GM18517 (cell line): ENCODE measurements around the gene VKORC1.
A peak's percentile ranks its signal among the peaks of the same experiment; 100 is the strongest.

Experiments used
- ATAC-seq: cut with Tn5 transposase; IDR thresholded peaks from one replicate; pipeline ENCODE4 v1.9.1; 2021; ENCODE audit warnings: mild to moderate bottlenecking, moderate library complexity; ENCODE audit not compliant: unreplicated experiment

The VKORC1 gene

DNA sequence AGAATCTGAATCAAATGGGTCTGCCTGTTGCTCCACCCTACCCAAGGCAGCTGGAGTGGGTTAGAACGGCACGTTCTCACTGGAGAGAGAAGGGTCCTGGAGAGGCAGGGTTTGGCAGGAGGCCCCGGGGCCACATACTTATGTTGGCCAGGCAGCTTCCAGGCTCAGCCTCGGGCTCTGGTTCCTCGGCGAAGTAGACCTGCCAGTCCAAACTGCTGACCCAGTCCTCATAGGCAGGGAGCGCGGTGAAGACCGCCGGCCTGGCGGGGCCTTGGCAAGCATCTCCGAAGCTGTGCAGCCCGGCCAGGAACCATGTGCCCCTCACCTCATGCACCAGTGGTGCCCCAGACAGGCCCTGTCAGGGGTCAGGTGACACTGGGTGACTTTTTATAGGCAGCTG, 10.6 kb downstream of the VKORC1 start:
- no peak for ATAC-seq

DNA sequence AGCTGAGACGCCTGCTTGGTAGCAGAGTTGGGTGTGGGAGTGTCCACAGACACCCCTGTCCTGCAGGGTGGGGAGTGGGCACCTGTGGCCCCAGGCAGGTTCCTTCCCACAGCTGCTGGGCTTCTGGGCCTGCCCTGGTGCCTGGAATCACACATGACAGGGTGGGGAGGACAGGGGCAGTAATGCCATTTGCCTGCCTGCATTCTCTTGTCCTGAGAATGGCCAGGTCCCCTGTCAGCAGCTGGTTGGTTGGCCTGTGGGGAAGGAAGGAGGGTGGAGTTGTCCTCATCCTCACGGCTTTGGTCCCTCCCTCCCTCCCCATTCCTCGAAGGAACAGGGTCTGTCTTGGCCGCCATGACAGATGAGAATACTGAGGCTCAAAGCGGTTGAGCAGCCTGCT, 11.0 kb downstream of the VKORC1 start:
- no peak for ATAC-seq

DNA sequence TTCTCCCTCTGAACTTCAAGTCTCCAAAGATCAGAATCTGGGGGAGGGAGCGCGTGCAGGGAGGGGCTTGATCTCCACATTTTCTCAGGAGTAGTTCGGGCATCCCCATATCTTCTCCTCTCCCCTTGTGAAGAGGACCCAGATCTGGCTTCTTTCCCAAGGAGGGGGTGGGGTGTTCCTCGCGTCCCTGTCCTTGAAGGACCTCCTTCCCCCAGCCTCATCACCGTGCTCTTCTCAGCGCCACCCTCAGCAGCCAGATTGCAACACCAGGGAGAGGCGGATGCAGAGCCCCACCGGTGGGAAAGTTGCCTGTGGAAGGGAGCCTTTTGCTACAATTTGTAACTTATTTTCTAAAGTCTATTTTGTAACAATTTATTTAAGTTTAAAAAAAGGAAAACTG, 11.5 kb downstream of the VKORC1 start:
- ATAC-seq, result no peak

DNA sequence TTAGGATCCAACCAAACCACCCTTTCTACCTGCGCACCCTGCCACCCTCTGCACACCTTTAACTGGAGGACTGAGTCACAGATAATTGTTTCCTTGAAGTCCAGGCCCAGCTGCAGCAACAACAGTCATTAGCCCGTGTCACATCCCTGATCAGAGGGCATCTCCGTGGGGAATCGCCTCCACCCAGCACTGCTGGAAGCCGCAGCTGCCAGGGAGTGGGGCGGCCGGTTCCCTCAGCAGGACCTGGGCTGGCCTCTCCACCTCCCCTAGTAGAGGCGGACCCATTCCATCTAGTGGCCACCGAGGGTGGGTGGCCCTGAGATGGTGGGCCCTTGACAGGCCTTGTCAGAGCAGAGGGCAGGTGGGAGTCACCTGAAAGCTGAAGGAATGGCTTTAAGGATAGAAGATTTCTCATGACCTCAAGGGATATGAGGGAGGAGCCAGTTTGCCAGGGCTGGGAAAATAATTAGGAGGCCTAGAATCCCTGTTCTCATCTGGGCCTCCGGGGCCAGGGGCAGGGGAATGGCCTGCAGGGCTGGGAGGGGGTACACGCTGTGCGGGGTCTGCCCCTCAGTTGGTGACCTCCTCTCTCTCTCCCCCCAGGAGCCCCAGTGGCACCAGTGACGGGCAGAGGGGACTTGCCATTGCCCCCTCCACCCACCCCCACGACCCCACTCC, 12.1 kb downstream of the VKORC1 start:
- no peak for ATAC-seq

DNA sequence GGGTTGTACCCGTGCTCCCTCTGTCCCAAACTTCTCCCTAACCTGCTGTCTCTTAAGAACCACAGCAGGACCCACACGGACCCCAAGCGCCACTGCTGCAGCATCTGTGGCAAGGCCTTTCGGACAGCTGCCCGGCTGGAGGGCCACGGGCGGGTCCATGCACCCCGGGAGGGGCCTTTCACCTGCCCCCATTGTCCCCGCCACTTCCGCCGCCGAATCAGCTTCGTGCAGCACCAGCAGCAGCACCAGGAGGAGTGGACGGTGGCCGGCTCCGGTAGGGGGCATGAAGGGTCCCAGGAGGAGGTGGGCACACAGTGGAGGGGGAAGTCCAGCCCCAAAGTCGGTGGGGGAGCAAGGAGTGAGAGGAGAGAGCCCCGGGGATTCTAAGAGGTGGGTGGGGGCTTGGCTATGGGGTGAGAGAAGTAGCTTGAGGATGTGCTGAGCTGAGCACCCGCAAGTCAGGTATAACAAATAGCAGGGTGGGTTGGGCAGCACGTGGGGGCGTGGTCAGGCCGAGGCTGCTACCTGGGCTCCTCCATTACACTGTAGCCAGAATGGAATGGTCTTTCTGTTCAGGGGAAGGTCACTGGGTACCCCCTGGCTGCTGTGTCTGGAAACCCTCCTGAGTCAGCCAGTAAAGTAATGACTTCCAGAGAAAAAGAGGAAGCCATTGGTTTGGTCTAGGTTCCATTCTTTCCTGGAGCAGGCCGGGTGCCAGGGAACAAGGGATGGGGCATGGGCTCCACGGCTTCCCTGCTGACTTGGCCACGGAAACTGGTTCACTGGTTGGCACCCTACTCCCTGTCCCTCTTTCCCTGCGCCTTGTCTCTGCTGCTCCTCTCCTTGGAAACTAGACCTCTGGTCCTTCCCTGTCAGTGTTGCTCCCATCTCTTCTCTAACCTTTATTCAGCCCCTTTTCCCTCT, 12.9 kb downstream of the VKORC1 start:
- ATAC-seq, result no peak

DNA sequence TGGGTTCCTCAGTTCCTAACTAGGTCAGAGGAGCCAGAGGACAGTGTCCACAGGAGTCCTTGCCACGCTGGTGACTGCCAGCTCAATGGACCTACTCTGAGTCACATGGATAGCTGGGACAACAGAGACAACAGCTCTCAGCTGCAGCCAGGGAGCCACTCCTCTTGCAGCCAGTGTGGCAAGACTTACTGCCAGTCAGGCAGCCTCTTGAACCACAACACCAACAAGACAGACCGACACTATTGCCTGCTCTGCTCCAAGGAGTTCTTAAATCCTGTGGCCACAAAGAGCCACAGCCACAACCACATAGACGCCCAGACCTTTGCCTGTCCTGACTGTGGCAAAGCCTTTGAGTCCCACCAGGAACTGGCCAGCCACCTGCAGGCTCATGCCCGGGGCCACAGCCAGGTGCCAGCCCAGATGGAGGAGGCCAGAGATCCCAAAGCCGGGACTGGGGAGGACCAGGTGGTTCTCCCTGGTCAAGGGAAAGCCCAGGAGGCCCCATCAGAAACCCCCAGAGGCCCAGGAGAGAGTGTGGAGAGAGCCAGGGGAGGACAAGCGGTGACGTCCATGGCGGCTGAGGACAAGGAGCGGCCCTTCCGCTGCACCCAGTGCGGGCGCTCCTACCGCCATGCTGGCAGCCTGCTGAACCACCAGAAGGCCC, 13.7 kb downstream of the VKORC1 start:
- no peak for ATAC-seq

DNA sequence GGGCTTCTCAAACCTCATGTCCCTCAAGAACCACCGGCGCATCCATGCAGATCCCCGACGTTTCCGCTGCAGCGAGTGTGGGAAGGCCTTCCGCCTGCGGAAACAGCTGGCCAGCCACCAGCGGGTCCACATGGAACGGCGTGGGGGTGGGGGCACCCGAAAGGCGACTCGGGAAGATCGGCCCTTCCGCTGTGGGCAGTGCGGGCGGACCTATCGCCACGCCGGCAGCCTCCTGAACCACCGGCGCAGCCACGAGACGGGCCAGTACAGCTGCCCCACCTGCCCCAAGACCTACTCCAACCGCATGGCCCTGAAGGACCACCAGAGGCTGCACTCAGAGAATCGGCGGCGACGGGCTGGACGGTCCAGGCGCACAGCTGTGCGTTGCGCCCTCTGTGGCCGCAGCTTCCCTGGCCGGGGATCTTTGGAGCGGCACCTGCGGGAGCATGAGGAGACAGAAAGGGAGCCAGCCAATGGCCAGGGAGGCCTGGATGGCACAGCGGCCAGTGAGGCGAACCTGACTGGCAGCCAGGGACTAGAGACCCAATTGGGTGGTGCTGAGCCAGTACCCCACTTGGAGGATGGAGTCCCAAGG, 14.5 kb downstream of the VKORC1 start:
- ATAC-seq, result no peak

DNA sequence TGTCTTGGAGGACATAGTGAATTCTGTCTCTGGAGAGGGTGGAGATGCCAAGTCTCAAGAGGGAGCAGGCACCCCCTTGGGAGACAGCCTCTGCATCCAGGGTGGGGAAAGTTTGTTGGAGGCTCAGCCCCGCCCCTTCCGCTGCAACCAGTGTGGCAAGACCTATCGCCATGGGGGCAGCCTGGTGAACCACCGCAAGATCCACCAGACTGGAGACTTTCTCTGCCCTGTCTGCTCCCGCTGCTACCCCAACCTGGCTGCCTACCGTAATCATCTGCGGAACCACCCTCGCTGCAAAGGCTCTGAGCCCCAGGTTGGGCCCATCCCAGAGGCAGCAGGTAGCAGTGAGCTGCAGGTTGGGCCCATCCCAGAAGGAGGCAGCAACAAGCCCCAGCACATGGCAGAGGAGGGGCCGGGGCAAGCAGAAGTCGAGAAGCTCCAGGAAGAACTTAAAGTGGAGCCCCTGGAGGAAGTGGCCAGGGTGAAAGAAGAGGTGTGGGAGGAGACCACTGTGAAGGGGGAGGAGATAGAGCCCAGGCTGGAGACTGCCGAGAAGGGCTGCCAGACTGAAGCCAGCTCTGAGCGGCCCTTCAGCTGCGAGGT, 15.2 kb downstream of the VKORC1 start:
- no peak for ATAC-seq

DNA sequence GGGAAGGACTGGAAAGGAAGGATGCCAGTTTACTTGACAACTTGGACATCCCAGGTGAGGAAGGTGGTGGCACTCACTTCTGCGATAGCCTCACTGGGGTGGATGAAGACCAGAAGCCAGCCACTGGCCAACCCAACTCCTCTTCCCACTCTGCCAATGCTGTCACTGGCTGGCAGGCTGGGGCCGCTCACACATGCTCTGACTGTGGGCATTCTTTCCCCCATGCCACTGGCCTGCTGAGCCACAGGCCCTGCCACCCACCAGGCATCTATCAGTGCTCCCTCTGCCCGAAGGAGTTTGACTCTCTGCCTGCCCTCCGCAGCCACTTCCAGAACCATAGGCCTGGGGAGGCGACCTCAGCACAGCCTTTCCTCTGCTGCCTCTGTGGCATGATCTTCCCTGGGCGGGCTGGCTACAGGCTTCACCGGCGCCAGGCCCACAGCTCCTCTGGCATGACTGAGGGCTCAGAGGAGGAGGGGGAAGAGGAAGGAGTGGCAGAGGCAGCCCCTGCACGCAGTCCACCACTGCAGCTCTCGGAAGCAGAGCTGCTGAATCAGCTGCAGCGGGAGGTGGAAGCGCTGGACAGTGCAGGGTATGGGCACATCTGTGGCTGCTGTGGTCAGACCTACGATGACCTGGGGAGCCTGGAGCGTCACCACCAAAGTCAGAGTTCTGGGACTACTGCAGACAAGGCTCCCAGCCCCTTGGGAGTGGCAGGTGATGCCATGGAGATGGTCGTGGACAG, 15.8 kb downstream of the VKORC1 start:
- ATAC-seq, result no peak

DNA sequence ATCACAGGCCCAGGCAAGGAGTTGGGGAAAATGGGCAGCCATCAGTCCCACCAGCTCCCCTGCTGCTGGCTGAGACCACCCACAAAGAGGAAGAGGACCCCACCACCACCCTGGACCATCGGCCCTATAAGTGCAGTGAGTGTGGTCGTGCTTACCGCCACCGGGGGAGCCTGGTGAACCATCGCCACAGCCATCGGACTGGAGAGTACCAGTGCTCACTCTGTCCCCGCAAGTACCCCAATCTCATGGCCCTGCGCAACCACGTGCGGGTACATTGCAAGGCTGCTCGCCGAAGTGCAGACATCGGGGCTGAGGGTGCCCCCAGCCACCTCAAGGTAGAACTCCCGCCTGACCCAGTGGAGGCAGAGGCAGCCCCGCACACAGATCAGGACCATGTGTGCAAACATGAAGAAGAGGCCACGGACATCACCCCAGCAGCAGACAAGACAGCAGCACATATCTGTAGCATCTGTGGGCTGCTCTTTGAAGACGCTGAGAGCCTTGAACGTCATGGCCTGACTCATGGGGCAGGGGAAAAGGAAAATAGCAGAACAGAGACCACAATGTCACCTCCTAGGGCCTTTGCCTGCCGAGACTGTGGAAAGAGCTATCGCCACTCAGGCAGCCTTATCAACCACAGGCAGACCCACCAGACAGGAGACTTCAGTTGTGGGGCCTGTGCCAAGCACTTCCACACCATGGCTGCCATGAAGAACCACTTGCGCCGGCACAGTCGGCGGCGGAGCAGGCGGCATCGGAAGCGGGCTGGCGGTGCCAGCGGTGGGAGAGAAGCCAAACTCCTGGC, 16.8 kb downstream of the VKORC1 start:
- ATAC-seq, result no peak

DNA sequence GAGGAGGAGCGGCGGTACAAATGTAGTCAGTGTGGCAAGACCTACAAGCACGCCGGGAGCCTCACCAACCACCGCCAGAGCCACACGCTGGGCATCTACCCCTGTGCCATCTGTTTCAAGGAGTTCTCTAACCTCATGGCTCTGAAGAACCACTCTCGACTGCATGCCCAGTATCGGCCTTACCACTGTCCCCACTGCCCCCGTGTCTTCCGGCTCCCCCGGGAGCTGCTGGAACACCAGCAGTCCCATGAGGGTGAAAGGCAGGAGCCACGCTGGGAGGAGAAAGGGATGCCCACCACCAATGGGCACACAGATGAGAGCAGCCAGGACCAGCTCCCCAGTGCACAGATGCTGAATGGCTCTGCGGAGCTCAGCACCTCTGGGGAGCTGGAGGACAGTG, 17.6 kb downstream of the VKORC1 start:
- ATAC-seq, result no peak

DNA sequence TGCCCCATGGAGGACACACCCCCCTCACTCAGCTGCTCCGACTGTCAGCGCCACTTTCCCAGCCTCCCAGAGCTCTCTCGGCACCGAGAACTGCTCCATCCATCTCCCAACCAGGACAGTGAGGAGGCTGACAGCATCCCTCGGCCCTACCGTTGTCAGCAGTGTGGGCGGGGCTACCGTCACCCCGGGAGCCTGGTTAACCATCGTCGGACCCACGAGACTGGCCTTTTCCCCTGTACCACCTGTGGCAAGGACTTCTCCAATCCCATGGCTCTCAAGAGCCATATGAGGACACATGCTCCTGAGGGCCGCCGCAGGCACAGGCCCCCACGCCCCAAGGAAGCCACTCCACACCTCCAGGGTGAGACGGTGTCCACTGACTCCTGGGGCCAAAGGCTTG, 18.3 kb downstream of the VKORC1 start:
- ATAC-seq, result no peak

DNA sequence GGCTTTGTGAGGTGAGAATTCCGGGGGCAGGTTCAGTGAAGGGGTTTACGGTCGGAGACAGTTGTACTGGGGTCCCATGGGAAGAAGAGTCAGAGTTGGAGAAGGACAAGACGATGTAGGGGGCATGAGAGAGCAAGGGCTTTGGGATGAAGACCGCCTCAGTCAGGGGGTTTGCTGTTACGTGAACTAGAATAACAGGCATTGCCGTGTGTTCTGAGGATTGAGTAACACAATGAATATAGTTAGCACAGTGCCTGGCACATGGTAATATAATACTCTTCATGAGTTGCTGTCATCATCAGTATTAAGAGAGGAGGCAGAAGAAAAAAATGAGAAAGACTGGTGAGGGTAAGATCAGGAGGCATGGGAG, 19.8 kb downstream of the VKORC1 start:
- no peak for ATAC-seq

DNA sequence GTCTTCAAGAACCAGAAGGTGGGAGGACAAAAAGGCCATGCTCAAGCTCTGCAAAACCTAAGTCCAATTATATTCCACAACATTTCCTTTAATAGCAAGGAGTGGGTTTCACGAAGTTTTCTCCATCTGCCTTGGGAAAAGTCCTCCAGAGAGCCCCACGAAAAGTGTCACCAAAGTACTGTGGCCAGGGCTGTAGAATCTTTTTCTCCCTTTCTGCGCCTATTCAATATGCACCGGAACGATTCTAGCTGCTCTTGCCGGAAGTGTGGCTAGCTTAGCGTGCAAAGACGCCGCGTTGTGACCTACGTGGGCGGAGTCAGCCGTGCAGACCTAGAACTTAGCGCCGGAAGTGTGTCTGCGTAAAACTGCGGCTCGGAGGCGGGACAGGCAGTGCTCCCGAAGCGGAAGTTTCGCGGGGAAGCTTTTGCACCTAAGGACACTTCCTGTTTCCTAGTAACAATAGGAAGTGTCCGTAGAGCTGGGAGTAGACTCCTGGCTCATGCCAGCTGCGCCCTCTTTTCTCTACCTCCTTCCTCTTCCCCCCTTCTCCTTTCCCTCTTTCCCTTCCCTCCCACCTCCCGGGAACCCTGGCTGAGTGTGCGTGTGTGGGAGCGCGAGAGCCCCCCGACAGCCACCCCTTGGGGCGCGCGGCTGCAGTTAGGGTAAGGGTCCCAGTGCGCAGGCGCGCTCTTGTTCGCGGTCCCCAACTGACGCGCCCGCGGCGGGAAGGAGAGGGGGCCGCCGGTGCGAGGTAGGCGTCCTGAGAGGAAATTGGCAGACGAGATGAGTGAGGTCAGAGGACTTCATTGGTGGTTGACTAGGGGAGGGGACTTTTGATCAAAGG, 20.4 kb downstream of the VKORC1 start, which contains the start of the genes ZNF646 and ZNF668:
ZNF646 (plus strand) TSS at position 453 of the 844 bp plus-strand sequence. CDS start 1,903 bp downstream, outside the sequence.
ZNF668 (minus strand) TSS at position 271 of the 844 bp plus-strand sequence. CDS start 9,781 bp downstream, outside the sequence.
- peak; percentile 72 for ATAC-seq

DNA sequence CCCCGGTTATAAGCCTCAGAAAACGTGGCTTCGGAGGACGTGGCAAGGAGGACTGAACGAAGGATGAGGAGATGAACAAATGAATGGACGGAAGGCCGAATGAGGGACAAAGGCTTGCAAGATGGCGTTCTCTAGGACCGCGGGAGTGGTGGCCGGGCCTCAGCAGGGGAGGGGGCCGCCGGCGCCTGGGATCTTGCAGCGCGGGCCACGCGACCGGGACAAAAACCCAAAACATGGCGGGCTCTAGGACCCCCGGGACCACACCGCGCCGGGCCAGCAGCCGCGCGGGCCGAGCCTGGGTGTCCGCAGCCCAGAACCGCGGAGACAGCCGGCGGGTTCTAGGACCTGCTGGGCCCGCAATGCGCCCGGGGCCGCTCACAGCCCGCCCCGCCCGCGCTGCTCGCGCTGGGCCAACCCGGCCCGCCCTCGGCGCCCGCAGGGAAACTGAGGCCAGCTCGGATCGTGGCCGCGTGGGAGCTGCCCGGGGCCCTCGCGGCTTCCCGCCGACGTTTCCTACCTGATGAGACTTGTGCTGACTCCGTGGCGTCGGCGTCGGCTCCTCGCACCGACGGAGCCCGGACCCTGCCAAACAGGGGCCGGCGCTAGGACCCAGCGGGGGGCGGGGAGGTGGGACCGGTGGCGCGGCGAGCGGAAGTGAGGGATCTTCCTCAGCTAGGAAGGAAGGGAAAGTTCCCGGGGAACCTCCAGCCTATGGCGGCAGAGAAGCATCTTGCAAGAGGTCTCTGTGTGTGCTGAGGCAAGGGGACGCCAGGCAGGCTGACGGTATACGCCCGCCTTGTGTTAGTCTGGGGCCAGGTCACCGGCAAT, 21.2 kb downstream of the VKORC1 start:
- ATAC-seq, result peak; percentile 57

DNA sequence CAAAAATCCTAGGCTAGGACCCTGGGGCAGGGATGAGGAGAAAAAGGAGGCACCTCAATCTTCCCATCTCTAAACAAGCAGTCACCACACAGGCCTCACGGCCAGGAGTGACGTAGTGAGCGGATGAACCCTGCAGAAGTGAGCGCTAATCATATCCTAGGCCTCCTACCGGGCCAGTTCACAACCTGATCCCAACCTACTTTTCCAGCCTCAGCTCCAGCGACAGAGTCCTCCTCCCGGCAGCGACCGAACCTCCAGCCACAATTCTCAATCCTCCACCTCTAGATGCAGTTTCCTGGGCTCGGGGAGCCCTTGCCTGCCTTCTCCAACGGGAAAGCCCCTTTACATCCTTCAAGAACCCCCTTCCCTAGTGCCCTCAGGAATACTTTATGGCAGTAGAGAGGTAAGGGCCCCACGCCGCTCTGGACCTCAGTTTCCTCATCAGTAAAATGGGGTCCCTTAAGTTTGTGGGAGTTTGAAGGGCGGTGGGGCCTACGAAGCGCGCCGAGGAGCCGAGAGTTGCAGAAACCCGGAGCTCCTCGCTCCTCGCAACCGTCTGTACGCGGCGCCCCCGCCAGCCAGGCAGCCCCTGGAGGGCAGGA, 22.0 kb downstream of the VKORC1 start:
- no peak for ATAC-seq

DNA sequence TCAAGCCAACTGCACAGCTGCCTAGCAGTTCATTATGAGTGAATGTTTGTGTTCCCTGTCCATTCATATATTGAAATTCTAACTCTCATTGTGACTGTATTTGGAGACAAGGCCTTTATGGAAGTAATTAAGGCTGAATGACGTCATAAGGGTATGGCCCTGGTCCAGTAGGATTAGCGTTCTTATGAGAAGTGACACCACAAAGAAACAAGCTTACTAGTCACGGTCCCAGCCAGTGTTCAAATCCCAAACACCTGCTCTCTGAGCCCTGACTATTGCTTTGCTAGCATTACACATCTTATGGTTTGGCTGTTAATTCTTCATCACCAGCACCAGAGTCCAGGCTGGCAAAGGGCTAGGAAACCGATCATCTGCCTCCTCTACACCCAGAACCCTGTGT, 22.7 kb downstream of the VKORC1 start:
- no peak for ATAC-seq
